Esophagus (tissue), 2 donors: Measurements from ENCODE around the gene GYPC. TPM values are rescaled to one million over a fixed set of nuclear protein-coding genes. Genes with fewer than 3 reads are reported as not detected.

Experiments
- H3K27ac ChIP-seq, 2 donors: one replicate each; pipeline ENCODE4 v1.5.1; 2013; ENCODE audit warnings: low read depth in 2 of 2, mild to moderate bottlenecking in 2 of 2, inconsistent platforms in 1 of 2, low read length in 1 of 2, moderate library complexity in 1 of 2
- H3K27me3 ChIP-seq, 2 donors: one replicate each; pipeline ENCODE4 v1.6.1; 2013; ENCODE audit warnings: low read length in 2 of 2, control low read depth in 1 of 2, mild to moderate bottlenecking in 1 of 2; ENCODE audit not compliant: insufficient read depth in 2 of 2, control insufficient read depth in 1 of 2
- H3K36me3 ChIP-seq, 2 donors: one replicate each; pipeline ENCODE4 v1.6.1; 2013; ENCODE audit warnings: low read length in 1 of 2; ENCODE audit not compliant: control insufficient read depth in 2 of 2, insufficient read depth in 2 of 2
- H3K4me1 ChIP-seq, 2 donors: one replicate each; pipeline ENCODE4 v1.6.1; 2013; ENCODE audit warnings: low read length in 1 of 2; ENCODE audit not compliant: control insufficient read depth in 2 of 2, insufficient read depth in 2 of 2
- H3K4me3 ChIP-seq, 2 donors: one replicate each; pipeline ENCODE4 v1.5.1; 2013; ENCODE audit warnings: low read length in 2 of 2, mild to moderate bottlenecking in 2 of 2, low read depth in 1 of 2, moderate library complexity in 1 of 2
- H3K9me3 ChIP-seq, 2 donors: one replicate each; pipeline ENCODE4 v1.6.1; 2013; ENCODE audit warnings: mild to moderate bottlenecking in 2 of 2, low read depth in 1 of 2, low read length in 1 of 2, moderate library complexity in 1 of 2; ENCODE audit not compliant: control insufficient read depth in 2 of 2, insufficient read depth in 1 of 2
- WGBS, 2 donors: extraction: QIAGEN DNeasy Blood & Tissue Kit; methylation state at CpG; one replicate each; pipeline ENCODE4 v1.1.7; 2013; 5-methylcytosine and 5-hydroxymethylcytosine counted together
- polyA plus RNA-seq, 2 donors: library from polyadenylated mRNA; stranded (reverse); fragments of 200-250 nt; gene quantifications; one replicate each; pipeline ENCODE4 v1.2.3, GENCODE V29; 2013
- donor health status: healthy with polysubstance abuse.
- donor health status: Bipolar disorder and iron deficiency.

GYPC gene
- polyA plus RNA-seq, 2 donors, result 23.7 to 25.0 TPM

- peaks cover 8 to 38% of the 10 kb centered on the region in 2 donors for H3K4me1 ChIP-seq
- 32 to 36% methylated on average over 16 of the region's 16 CpGs for WGBS, 2 donors
- peak overlapping the region; percentile 81 to 88 for H3K27ac ChIP-seq
- no peaks in the 10 kb centered on the region for H3K9me3 ChIP-seq
- H3K4me3 ChIP-seq, result peak overlapping the region; percentile 44 to 67
- H3K36me3 ChIP-seq, result no peaks in the 10 kb centered on the region
- no peaks in the 10 kb centered on the region for H3K27me3 ChIP-seq
Observed at GRCh38 chr2:126657148-126657635, 1.2 kb downstream of the GYPC start.

- H3K4me3 ChIP-seq, result peak overlapping the region; percentile 44 to 67
- 12 to 19% methylated on average over 14 of the region's 14 CpGs for WGBS, 2 donors
- H3K9me3 ChIP-seq, result no peaks in the 10 kb centered on the region
- no peaks in the 10 kb centered on the region for H3K27me3 ChIP-seq
- peaks cover 8 to 40% of the 10 kb centered on the region in 2 donors for H3K4me1 ChIP-seq
- no peaks in the 10 kb centered on the region for H3K36me3 ChIP-seq
- H3K27ac ChIP-seq, result peak overlapping the region; percentile 81 to 88
Observed at GRCh38 chr2:126657636-126658318, 1.8 kb downstream of the GYPC start.

- WGBS, 2 donors, result 67% methylated on average over 2 of the region's 2 CpGs
- Histone ChIP-seq H3K36me3 (no peaks in the 10 kb centered on the region), H3K4me3 (no peak overlapping the region), H3K9me3 (no peaks in the 10 kb centered on the region), H3K4me1 (peaks cover 10 to 45% of the 10 kb centered on the region in 2 donors), H3K27ac (peak overlapping the region; percentile 81 to 88), H3K27me3 (no peaks in the 10 kb centered on the region)
Observed at GRCh38 chr2:126658319-126658904, 2.5 kb downstream of the GYPC start.

- 37 to 38% methylated on average over 10 of the region's 10 CpGs for WGBS, 2 donors
- Histone ChIP-seq H3K27ac (peak overlapping the region; percentile 45 to 79), H3K27me3 (no peaks in the 10 kb centered on the region), H3K4me1 (peaks cover 13 to 48% of the 10 kb centered on the region in 2 donors), H3K4me3 (no peak overlapping the region), H3K36me3 (no peaks in the 10 kb centered on the region), H3K9me3 (no peaks in the 10 kb centered on the region)
Observed at GRCh38 chr2:126658905-126659561, 3.1 kb downstream of the GYPC start.

- WGBS, 2 donors, result 83 to 89% methylated on average over 23 of the region's 23 CpGs
- Histone ChIP-seq H3K27ac (peak overlapping the region; percentile 45 to 79), H3K4me1 (peaks cover 15 to 48% of the 10 kb centered on the region in 2 donors), H3K4me3 (no peak overlapping the region), H3K9me3 (no peaks in the 10 kb centered on the region), H3K27me3 (no peaks in the 10 kb centered on the region), H3K36me3 (no peaks in the 10 kb centered on the region)
Observed at GRCh38 chr2:126659562-126660467, 3.9 kb downstream of the GYPC start.

- Histone ChIP-seq H3K27me3 (no peaks in the 10 kb centered on the region), H3K36me3 (no peaks in the 10 kb centered on the region), H3K4me3 (no peak overlapping the region), H3K27ac (peak overlapping the region; percentile 48 to 52), H3K9me3 (no peaks in the 10 kb centered on the region), H3K4me1 (peaks cover 22 to 44% of the 10 kb centered on the region in 2 donors)
- WGBS, 2 donors, result 49 to 50% methylated on average over 7 of the region's 7 CpGs
Observed at GRCh38 chr2:126660971-126661370, 5.0 kb downstream of the GYPC start.

- Histone ChIP-seq H3K27ac (peak overlapping the region in 1 of 2 donors; percentile 56), H3K27me3 (no peaks in the 10 kb centered on the region), H3K36me3 (no peaks in the 10 kb centered on the region), H3K4me1 (peaks cover 23 to 45% of the 10 kb centered on the region in 2 donors), H3K9me3 (no peaks in the 10 kb centered on the region), H3K4me3 (no peak overlapping the region)
- WGBS, 2 donors, result 87 to 92% methylated on average over 10 of the region's 10 CpGs
Observed at GRCh38 chr2:126661702-126662500, 5.9 kb downstream of the GYPC start.

- Histone ChIP-seq H3K36me3 (no peaks in the 10 kb centered on the region), H3K27me3 (no peaks in the 10 kb centered on the region), H3K9me3 (no peaks in the 10 kb centered on the region), H3K27ac (peak overlapping the region in 1 of 2 donors; percentile 56), H3K4me1 (peaks cover 23 to 39% of the 10 kb centered on the region in 2 donors), H3K4me3 (no peak overlapping the region)
- 70 to 76% methylated on average over 7 of the region's 7 CpGs for WGBS, 2 donors
Observed at GRCh38 chr2:126662621-126663020, 6.7 kb downstream of the GYPC start.
